ENCODE data around the gene FAM3D.
"Not testable (repeated sequence)": the region's sequence is repeated elsewhere in the genome, so short reads cannot be mapped to it uniquely, and the experiment has no call there.

The FAM3D gene

GRCh38 chr3:58683001-58683458 lies 16.5 kb upstream of the FAM3D start:
- no peak for DNase-seq

- DNase-seq = no peak
Measured at GRCh38 chr3:58681863-58682262, 15.3 kb upstream of the FAM3D start.

GRCh38 chr3:58680879-58681525 lies 14.4 kb upstream of the FAM3D start:
- DNase-seq = no peak

GRCh38 chr3:58679974-58680666 lies 13.5 kb upstream of the FAM3D start:
- DNase-seq = no peak

GRCh38 chr3:58679446-58679845 lies 12.9 kb upstream of the FAM3D start:
- DNase-seq = no peak

GRCh38 chr3:58678177-58678970 lies 11.8 kb upstream of the FAM3D start:
- not testable (repeated sequence) for DNase-seq

GRCh38 chr3:58672880-58673279 lies 6.3 kb upstream of the FAM3D start:
- no peak for DNase-seq

GRCh38 chr3:58672451-58672850 lies 5.9 kb upstream of the FAM3D start:
- no peak for DNase-seq

- no peak for DNase-seq
Measured at GRCh38 chr3:58670506-58671135, 4.0 kb upstream of the FAM3D start.

- DNase-seq = no peak
Measured at GRCh38 chr3:58668247-58668646, 1.7 kb upstream of the FAM3D start.

- no peak for DNase-seq
Measured at GRCh38 chr3:58667704-58668103, 1.1 kb upstream of the FAM3D start.

GRCh38 chr3:58667229-58667628 lies 655 bp upstream of the FAM3D start:
- no peak for DNase-seq

- no peak for DNase-seq
Measured at GRCh38 chr3:58665405-58665804, 1.2 kb downstream of the FAM3D start.

- no peak for DNase-seq
Measured at GRCh38 chr3:58664611-58665010, 2.0 kb downstream of the FAM3D start.

- no peak for DNase-seq
Measured at GRCh38 chr3:58661836-58662420, 4.6 kb downstream of the FAM3D start.

GRCh38 chr3:58660998-58661397 lies 5.6 kb downstream of the FAM3D start:
- no peak for DNase-seq

- DNase-seq = no peak
Measured at GRCh38 chr3:58659051-58659675, 7.4 kb downstream of the FAM3D start.

- no peak for DNase-seq
Measured at GRCh38 chr3:58658508-58658907, 8.1 kb downstream of the FAM3D start.

GRCh38 chr3:58657571-58658141 lies 8.9 kb downstream of the FAM3D start:
- no peak for DNase-seq

- no peak for DNase-seq
Measured at GRCh38 chr3:58657036-58657520, 9.5 kb downstream of the FAM3D start.

GRCh38 chr3:58656631-58657030 lies 9.9 kb downstream of the FAM3D start:
- no peak for DNase-seq

- DNase-seq = no peak
Measured at GRCh38 chr3:58654466-58654865, 12.1 kb downstream of the FAM3D start.

All from activated CD4-positive, alpha-beta T cell treated with anti-CD3 and anti-CD28 coated beads for 48 hours (primary cell).